GM19043 (cell line): Measurements from ENCODE around the gene ECEL1.

ENCODE experiments used
- ATAC-seq: cut with Tn5 transposase; IDR thresholded peaks from one replicate; pipeline ENCODE4 v1.9.1; 2021; ENCODE audit warnings: low read depth; ENCODE audit not compliant: unreplicated experiment

The ECEL1 gene

GRCh38 chr2:232501331-232501771 lies 13.7 kb upstream of the ECEL1 start:
- ATAC-seq, result no peak

GRCh38 chr2:232498452-232498851 lies 10.8 kb upstream of the ECEL1 start:
- no peak for ATAC-seq

GRCh38 chr2:232497348-232497747 lies 9.7 kb upstream of the ECEL1 start:
- ATAC-seq, result no peak

GRCh38 chr2:232496501-232497270 lies 9.1 kb upstream of the ECEL1 start:
- no peak for ATAC-seq

- ATAC-seq, result no peak
Measured at GRCh38 chr2:232495292-232495691, 7.7 kb upstream of the ECEL1 start.

- no peak for ATAC-seq
Measured at GRCh38 chr2:232494542-232494941, 6.9 kb upstream of the ECEL1 start.

- ATAC-seq, result no peak
Measured at GRCh38 chr2:232493701-232494474, 6.3 kb upstream of the ECEL1 start.

GRCh38 chr2:232492963-232493700 lies 5.5 kb upstream of the ECEL1 start:
- no peak for ATAC-seq

GRCh38 chr2:232492236-232492848 lies 4.7 kb upstream of the ECEL1 start:
- ATAC-seq, result no peak

- ATAC-seq, result no peak
Measured at GRCh38 chr2:232491139-232491780, 3.6 kb upstream of the ECEL1 start.

GRCh38 chr2:232490221-232491138 lies 2.8 kb upstream of the ECEL1 start:
- no peak for ATAC-seq

- no peak for ATAC-seq
Measured at GRCh38 chr2:232489516-232490220, 2.0 kb upstream of the ECEL1 start.

GRCh38 chr2:232488721-232489300 lies 1.2 kb upstream of the ECEL1 start:
- ATAC-seq, result no peak

GRCh38 chr2:232488097-232488711 lies 570 bp upstream of the ECEL1 start:
- no peak for ATAC-seq

- no peak for ATAC-seq
Measured at GRCh38 chr2:232486558-232487384, 863 bp downstream of the ECEL1 start.

GRCh38 chr2:232485757-232486557 lies 1.7 kb downstream of the ECEL1 start:
- ATAC-seq, result no peak
